HG03378 (cell line): Measurements from ENCODE around the gene ADD3.
A peak's percentile ranks its signal among the peaks of the same experiment; 100 is the strongest.

Experiments
- ATAC-seq: cut with Tn5 transposase; IDR thresholded peaks from one replicate; pipeline ENCODE4 v1.9.1; 2021; ENCODE audit warnings: mild to moderate bottlenecking, moderate library complexity; ENCODE audit not compliant: unreplicated experiment

The ADD3 gene

DNA sequence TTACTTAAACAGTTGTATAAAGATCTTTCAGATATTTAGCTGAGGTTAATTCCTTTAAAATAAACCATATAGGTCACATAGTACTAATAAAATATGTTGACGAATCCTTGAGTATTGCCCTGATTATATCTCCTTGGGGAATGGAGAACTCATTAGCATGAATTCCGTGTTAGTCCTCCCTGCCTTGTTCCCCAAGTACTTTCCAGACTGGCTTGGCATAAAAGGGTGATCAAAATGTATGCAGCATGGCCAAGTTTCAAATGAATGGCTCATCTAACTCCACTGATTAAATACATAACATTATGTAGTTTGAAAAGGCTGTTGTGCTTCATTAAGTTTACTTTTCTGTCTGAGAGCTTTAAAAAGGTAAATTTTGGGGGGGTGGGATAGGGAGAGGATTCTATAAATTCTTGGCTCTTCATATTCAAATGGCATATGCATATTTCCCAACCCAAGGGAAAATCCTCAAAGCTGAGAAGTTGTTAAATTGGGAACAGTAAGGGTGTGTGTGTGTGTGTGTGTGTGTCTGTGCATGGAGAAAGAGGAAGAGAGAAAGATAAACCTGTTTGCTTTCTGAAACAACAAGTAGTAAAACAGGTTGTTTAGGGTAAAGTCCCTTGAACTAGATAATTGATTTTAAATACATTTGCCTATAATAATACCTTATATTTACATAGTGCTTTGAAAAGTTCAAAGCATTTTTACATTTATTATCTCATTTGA, 4.8 kb upstream of the ADD3 start:
- no peak for ATAC-seq

DNA sequence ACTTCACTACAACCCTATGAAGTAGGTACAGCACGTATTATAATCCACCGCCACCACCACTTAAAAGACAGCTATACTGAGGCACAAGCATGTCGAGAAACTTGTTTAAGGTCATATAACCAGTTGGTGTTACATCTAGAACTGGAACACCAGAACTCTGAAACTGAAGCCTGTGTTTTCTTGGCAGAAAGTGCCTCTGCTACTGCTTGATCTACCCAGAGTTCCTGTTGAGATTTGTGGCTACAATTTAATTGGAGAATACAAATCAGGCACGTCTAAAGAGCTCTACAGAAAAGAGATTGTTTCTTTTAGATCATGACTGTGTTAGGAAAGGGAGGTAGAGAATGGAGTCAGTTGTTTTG, 4.3 kb upstream of the ADD3 start:
- ATAC-seq, result no peak

GRCh38 chr10:110005719-110006118, 2.1 kb upstream of the ADD3 start:
- ATAC-seq, result no peak

DNA sequence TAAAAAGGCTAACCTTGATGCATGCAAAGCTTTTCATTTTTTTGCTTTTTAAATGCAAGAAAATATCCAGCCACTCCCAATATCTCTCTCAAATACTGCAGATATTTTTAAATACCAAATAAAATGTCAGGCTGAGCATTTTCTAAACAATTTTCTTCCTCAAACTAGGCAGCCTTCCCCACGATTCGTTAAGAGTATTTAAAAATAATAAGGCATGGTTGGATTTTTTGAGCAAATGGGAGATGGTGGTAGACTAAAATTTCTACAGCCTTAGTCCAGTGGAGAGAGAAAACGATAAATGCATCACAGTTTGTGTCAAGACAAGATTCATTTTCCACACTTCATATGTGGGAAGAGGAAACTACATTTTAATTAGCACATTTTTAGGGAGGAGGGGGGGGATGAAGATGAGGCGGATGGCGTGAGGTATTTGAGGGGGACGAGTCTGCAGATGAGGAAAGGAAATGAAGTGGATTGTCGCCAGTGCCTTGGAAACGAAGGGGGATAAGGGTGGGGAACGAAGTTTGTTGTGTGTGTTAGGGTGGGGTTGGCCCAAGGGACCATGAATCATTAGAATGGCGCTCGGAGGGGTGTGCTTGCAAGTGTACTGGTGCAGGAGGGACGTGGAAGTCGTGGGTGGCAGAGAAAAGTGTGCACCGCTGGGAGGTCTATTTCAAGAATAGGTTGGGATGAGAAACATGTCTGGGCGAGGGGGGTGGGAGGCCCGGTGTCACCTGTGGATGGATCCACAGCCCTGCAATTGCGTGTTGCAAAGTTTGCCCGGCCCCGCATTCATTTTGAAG, 1.2 kb upstream of the ADD3 start:
- no peak for ATAC-seq

- peak; percentile 36 for ATAC-seq
Measured at GRCh38 chr10:110007161-110007700, 553 bp upstream of the ADD3 start.

- peak; percentile 0 for ATAC-seq
Measured at GRCh38 chr10:110008518-110009339, 945 bp downstream of the ADD3 start.

DNA sequence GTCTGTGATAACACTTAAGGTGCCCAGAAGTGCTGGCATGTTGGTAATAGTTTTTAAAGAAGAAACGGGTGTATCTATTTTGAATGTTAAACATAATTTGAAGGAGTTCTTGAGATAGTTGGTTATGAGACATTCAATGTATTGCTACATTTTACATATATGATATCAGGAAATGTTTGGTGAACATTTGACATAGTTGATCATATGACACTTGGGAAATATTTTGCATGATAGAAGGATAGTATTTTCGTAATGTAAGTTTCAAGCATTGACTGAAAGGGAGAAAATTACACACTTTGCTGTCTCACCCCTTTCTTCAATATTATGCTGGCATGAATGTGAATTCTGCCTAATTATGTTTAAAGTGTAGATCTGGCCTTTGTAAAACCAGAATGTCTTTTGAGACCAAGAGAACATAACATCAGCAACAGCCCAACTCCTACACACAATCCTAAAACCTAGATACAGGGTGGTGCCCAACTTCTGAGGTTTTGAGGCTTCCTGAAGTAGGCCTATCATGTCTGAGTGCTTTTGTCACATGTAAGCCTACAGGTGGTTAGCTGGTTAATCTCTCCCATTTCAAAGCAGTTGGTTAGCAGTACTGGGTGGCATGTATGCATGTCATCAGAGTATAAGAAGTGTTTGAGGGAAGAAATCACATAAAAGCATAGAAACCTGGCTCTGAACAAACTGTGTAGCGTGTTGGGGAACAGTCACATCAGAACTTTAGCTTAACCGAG, 2.1 kb downstream of the ADD3 start:
- peak; percentile 60 for ATAC-seq

- ATAC-seq, result no peak
Measured at GRCh38 chr10:110010486-110011378, 2.9 kb downstream of the ADD3 start.

- ATAC-seq, result no peak
Measured at GRCh38 chr10:110011681-110012080, 3.9 kb downstream of the ADD3 start.

GRCh38 chr10:110013630-110014293, 6.0 kb downstream of the ADD3 start:
- no peak for ATAC-seq

- ATAC-seq, result no peak
Measured at GRCh38 chr10:110016039-110016438, 8.3 kb downstream of the ADD3 start.

DNA sequence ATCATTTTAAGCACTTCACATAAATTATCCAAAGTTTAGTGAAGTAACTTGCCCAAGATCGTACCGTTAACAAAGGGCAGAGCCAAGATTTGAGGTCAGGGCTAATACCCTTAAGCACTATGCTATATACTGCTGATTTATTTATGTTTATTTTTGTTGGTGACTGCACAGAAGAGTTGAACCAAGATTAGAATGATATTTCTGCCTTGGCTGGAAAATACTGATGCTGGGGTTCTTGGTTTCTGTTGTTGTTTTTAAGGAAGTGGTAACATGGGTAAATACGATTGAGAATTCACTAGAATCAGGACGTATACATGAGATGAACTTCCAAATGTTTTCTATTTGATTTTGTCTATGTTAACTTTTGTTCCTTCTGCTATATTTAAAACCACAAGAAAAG, 9.3 kb downstream of the ADD3 start:
- ATAC-seq, result no peak

DNA sequence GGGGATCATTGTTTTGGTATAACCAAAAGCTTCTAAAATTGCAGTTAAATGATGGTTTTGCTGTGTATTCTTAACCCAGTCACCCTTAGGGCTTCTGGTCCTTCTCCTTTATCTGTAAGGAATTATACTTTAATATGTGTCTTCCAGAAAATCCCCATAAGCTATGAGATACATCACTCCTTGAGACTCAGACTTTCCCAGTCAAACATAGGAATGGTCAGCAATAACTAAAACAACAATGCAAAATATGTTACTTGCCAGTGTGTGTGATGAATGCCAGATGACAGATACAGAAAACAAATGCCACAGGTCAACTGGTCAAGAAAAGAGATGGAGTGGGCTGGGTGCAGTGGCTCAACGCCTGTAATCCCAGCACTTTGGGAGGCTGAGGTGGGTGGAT, 10.1 kb downstream of the ADD3 start:
- ATAC-seq, result no peak

DNA sequence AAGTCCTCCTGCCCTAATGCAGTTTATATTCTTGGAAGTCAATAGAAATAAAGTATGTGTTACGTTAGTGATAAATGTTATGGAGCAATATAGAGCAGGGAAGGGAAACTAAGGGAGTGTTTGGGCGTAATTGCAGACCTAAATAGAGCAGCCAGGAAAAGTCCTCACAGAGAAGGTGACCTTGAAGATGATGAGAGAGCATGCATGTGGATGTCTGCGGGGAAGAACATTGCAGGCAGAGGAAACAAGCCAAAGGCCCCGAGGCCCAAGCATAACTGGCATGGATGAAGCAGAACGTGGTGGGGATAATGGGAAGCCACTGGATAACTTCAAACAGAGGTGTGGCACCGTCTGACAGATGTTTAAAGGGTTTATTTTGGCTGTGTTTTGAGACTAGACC, 12.5 kb downstream of the ADD3 start:
- no peak for ATAC-seq

DNA sequence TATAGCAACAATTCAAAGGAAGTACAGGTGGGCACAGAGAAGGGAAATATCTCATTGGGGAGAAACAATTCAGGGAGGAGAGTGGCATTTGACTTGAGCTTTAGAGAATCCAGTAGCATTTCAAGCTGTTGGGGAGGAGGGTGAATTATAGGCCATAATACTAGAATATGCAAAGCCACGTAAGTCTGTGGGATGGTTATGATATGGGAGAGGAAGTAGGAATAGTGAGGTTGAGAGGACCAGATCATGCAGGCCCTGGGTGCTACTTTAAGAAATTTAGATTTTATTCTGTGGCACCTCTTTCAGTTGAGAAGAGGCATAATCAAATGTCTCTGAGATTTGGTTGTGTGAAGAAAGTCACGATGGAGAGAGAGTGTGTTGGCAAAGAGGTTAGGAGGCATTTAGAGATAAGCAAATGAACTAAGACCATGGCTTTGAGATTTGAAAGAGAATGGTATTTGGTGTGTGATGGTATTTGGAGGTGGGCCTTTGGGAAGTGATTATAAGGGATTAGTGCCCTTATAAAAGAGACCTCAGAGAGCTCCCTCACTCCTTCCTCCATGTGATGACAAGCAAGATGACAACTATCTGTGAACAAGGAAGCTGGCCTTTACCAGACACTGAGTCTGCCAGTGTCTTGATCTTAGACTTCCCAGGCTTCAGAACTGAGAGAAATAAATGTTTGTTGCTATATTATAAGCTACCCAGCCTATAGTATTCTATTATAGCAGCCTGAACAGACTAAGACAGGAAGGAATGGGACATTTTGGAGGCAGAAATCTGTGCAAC, 15.1 kb downstream of the ADD3 start:
- no peak for ATAC-seq

DNA sequence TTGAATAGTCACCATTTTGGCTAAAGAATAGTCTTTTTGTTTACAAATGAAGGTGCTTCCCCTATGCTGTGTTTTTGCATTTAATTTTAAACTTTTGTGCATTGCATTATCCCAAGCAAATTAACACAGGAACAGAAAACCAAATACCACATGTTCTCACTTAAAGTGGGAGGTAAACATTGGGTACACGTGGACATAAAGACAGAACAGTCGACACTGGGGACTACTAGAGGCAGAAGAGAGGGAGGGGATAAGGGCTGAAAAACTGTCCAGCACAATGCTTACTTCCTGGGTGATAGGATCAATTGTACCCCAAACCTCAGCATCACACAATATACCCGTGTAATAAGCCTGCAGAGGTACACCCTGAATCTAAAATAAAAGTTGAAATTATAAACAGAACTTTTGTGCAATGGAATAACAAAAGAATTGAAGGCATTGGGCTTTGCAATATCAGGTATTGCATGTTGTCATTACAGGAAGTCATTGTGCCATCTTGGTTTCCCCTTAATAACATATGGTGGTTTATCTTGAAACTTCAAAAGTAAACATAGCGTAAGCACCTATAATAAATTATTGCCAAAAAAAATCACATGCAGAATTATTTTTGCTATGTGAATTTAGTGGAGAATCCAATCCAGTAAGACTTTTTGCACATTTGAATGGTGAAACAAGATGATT, 16.1 kb downstream of the ADD3 start:
- no peak for ATAC-seq

DNA sequence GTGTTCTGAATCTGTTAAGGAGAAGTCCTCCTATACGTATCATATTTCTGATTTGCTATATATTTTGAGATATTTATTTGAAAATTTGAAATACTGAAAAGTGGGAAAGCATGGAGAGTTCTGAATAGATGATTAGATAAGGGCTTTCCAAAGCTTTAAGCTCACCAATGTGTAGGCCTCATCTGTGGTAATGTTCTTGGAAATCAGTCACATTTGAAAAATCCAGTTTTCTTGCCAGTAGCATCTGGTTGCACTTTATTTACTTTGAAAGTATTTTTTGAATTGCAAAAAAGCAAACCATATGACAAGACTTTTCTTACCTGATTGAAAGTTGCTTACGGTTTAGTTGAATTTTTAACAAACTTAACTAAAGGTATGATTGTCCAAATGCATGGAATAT, 21.7 kb downstream of the ADD3 start:
- no peak for ATAC-seq
